ENCODE data around the gene NLGN1.

DNA sequence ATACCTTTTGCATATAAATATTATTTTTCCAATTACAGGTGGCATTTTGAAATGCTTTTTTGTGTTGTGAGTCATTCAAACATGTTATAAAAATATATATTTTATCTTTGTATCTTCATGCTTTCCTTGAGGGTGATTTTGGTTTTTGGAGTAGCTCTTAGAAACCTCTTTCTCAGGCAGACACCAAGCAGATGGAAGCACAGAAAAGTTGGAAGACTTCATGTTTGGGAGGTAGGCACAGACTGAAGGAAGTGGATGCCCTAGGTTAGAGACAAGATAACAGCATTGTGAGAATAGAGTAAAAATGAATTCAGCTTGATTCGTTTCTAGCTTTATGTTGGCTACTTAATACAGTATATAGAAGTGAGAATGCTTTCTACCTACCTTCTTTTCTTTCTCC, 338.3 kb downstream of the NLGN1 start:
- TF ChIP-seq, protein P1, sequence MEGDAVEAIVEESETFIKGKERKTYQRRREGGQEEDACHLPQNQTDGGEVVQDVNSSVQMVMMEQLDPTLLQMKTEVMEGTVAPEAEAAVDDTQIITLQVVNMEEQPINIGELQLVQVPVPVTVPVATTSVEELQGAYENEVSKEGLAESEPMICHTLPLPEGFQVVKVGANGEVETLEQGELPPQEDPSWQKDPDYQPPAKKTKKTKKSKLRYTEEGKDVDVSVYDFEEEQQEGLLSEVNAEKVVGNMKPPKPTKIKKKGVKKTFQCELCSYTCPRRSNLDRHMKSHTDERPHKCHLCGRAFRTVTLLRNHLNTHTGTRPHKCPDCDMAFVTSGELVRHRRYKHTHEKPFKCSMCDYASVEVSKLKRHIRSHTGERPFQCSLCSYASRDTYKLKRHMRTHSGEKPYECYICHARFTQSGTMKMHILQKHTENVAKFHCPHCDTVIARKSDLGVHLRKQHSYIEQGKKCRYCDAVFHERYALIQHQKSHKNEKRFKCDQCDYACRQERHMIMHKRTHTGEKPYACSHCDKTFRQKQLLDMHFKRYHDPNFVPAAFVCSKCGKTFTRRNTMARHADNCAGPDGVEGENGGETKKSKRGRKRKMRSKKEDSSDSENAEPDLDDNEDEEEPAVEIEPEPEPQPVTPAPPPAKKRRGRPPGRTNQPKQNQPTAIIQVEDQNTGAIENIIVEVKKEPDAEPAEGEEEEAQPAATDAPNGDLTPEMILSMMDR (IDR thresholded peaks at IDR 0.05; ENCODE audit: poor library complexity), result no peak
- TF ChIP-seq EZH2 (IDR thresholded peaks at IDR 0.05; ENCODE audit: borderline replicate concordance), result no peak

Measured in hepatocyte (in vitro differentiated cells).